GM18505 (cell line): ENCODE measurements around the gene IER5L.
"Not testable (repeated sequence)": the region's sequence is repeated elsewhere in the genome, so short reads cannot be mapped to it uniquely, and the experiment has no call there.

Experiments
- ATAC-seq: cut with Tn5 transposase; IDR thresholded peaks from one replicate; pipeline ENCODE4 v1.9.1; 2021; ENCODE audit not compliant: unreplicated experiment
- POLR2A ChIP-seq: IDR thresholded peaks from 4 replicates; pipeline ENCODE4 v1.6.1; 2011; ENCODE audit warnings: borderline replicate concordance; ENCODE audit not compliant: insufficient read depth, insufficient read length; ENCODE audit errors: extremely low read depth

The IER5L gene

DNA sequence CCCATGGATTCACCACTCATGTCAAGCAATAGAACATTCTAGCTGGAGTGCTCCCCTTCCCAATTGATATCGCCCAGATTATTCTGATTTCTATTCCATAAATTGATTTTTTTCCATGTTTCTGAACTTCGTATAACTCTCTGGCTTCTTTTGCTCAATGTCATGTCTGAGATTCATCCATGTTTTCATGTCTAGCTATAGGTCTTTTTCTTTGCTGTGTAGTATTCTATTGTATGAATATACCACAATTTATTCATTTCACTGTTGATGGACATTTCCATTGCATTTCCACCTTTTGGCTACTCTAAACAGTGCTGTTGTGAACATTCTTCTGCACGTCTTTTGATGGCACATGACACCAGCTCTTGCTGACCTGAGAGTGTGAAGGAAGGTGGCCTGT, 47.3 kb downstream of the IER5L start:
- TF ChIP-seq POLR2A = no peak
- no peak for ATAC-seq

DNA sequence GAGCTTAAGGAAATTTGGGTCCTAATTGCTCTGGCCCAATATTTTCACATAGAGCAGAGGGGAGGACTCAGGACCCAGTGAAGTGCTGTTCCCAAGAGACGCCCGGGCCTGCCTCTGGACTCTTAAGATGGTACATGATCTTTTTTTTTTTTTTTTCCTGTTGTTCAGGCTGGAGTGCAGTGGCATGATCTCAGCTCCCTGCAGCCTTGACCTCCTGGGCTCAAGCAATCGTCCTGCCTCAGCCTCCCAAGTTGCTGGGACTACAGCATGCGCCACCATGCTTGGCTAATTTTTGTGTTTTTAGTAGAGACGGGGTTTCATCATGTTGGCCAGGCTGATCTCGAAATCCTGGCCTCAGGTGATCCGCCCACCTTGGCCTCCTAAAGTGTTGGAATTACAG, 47.8 kb downstream of the IER5L start:
- not testable (repeated sequence) for ATAC-seq

- no peak for TF ChIP-seq POLR2A
- no peak for ATAC-seq
Observed at GRCh38 chr9:129128689-129129088, 49.4 kb downstream of the IER5L start.

DNA sequence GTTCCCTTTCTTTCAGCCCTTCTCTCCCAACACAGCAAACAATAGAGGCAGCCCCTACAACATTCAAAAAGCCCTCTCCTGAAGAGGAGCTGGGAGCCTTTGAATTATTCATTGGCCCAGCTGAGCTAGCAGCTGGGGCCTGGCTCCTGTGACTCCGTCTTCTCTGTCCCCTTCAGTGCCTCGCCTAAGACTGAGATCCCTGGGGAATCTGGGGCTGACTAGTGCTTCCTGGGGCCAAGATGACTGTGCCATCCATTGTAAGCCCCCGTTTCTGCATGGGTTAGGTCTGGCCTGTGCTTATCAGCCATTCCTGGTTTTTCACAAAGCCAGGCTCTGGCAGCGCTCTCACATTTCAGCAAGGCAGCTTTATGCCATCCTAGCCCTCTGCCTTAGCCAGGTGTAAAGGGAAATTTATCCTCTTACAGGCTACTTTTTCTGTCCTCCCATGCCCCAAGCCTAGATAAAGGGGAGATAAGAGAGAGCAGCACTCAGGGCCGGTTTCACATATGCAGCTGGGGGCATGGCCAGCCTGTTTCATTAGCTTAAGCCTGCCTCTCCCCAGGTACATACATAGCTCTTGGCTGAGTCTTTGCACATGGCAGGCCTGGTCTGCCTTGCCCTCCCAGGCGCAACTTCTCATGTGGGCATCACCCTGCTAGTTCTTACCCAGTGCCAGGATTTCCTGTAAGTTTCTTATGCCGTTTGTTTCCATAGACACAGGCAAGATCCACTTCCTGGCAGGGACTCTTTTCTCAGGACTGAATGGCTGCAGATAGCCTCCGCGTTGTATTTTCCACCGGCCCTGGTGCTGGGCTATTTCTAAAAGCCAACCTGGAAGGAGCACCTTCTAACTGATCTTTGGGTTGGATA, 51.1 kb downstream of the IER5L start:
- TF ChIP-seq POLR2A = no peak
- ATAC-seq = no peak
